ENCODE measurements around the gene EMC6.

Gene EMC6

GRCh38 chr17:3656755-3657587 is 11.6 kb upstream of the EMC6 start:
- no peak for DNase-seq

DNA sequence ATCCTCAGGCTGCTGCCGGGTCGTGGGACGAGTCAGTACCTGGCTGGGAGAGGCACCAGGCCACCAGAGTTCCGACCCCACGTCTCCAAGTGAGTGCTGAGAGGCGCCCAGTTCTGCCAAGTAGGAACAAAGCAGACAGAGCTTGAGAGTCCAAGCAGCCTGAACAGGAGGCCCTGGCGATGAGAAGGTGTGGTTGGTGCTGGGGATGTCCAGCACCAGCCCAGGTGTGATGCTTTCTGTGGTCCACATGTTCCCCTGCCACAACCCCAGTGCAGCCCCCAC is 11.1 kb upstream of the EMC6 start:
- no peak for DNase-seq

GRCh38 chr17:3657874-3658783 is 10.5 kb upstream of the EMC6 start:
- no peak for DNase-seq

- DNase-seq, result no peak
These were observed 9.7 kb upstream of the EMC6 start for GRCh38 chr17:3658784-3659449.

DNA sequence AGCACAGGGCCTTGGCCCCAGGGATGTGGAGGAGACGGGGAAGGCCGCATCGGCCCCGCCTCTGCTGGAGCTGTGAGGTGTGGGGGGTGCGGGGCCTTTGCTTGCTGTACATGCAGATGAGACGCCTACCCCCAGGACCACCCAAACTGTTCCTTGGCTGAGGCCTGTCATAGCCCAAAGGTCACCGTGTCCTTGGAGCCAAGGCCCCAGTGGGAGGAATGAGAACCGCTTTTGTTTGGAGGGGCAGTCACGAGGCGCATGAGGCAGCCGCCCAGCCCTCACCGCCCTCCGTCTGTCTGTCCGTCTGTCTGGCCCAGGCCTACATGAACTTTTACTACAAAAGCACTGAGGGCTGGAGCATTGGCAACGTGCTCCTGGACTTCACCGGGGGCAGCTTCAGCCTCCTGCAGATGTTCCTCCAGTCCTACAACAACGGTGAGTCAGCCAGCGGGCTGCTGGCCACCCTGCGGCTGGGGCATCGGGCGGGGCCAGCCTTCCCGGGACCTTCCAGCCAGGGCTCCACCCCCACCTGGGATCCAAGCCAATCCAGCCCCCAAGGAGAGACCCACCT is 9.0 kb upstream of the EMC6 start:
- DNase-seq, result no peak

DNA sequence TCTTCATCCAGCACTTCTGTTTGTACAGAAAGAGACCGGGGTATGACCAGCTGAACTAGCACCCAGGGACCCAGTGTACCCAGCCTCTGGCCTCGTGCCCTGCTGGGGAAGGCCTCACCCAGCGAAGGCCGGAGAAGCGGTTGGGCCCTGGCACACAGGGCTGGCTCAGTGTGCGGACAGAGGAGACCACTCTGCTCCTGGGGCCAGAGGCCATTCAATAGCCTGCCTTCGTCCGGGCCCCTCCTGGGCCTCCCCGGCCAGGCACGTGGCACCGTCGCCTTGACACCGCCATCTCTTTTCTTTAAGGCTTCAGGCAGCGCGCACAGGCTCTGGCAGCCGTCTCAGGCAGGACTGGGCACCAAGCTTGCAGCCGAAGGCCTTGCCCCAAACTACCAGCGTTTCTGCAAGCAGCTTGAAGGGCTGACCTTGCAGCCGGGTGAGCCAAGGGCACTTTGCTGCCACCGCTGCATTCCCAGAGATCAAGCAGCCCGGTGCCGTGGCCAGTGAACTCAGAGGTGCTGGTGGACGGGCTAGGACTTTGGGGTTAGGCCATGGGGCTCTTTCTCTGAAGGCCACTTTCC is 8.2 kb upstream of the EMC6 start:
- no peak for DNase-seq

DNA sequence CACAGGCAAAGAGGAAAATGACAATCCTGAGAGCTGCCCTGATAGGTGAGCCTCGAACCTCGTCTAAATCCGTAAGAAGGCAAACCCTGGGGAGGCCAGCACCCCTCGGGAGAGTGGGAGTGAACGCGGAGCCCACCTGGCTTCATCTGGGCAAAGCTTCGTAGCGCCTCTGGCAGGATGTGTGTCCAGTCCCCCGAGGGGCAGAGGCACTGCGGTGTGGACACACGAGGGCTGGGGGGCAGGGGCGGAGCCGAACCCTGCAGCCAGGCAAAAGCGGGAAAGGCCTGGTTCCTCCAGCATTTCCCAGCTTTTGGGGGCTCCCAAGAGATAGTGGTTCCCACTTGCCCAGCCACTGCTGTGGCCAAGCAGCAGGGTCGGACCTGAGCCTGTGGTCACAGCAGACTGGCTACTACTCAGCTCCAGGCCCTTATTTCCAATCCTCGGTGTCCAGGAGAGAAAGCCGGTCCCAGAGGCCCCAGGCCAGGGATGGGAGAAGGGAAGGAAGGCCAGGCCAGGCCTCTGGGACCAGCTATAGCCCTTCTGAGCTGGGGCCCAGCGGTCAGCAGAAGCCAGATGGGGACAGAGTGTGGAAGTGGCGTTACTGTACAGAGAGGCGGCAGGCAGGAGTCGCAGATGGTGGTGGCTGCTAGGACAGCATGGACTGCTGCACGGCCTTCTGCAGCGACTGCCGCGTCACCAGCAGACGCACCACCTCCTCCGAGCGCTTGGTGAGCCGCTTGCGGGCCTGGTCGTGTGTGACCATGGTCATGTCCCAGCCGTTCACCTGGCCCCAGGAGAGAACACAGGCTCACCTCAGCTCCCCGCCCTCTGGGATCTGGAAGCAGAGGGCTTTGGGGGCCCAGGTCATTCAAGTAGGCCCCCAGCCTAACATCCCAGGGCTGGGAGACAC is 5.3 kb upstream of the EMC6 start:
- DNase-seq, result no peak

- no peak for DNase-seq
These were observed 2.8 kb upstream of the EMC6 start for GRCh38 chr17:3665834-3666233.

GRCh38 chr17:3666516-3666915 is 2.1 kb upstream of the EMC6 start:
- no peak for DNase-seq

DNA sequence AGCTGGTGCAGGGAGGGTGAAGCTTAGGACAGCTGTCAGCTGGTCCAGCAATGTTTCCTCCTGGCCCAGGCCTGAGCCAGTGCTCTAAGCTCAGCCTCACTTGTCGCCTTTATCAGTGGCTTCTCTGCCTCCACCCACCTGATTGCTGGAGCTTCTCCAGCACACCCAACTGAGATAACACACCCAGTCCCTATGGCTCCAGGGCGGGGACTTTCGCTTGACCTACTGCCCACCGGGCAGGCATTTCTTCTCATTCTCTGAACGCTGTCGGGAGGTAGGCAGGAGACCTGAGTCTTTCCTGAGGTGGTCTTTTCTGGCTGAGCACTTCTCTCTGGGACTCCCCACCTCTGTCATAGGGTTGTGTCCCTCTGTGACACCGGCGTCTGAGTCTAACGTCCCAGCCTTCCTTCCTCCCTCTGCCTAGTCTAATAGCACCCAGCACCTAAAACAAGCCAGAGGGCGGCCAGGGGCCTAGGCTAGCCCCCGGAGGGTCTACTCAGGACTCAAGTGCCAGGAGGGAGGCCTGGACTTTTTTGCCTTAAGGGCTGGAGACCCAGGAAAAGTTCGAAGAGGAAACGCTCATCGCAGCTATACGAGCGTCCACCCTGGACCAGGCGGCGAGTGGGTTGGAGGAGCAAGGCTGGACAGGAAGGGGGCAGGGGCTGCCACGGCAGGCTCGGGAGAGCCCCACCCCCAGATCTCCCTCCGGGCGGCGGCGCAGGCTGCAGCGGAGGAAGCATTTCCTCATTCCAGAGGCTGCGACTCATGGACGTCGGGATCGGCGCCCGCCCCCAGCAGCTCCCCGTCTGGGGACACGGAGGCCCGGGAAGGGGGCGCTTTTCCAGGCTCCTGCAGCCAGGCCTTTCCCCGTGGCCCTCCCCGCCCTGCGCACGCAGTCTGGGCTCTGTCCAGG is 990 bp upstream of the EMC6 start:
- DNase-seq, result no peak

- no peak for DNase-seq
These were observed 404 bp downstream of the EMC6 start for GRCh38 chr17:3669085-3669347.

- no peak for DNase-seq
These were observed 936 bp downstream of the EMC6 start for GRCh38 chr17:3669548-3669947.

- DNase-seq, result no peak
These were observed 4.0 kb downstream of the EMC6 start for GRCh38 chr17:3672571-3672970.

DNA sequence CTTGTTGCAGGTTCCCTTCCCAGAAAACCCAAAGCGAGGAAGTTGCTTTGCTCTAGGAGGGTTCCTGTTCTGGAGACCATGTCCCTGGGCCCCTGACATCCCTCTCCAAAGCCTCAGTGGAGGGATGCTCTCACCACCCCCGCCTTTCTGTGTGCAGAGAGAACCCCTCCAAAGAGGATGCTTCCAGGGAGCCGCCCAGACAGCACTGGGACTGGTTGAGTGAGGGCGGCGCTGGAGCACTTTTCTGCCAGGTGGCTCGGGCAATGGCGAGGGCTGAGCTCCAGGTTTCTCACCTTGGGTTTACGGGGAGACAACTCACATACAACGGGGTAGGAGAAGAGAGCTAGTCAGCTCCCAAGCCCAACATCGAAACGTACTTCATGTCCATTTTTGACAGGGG is 7.3 kb downstream of the EMC6 start:
- no peak for DNase-seq

DNA sequence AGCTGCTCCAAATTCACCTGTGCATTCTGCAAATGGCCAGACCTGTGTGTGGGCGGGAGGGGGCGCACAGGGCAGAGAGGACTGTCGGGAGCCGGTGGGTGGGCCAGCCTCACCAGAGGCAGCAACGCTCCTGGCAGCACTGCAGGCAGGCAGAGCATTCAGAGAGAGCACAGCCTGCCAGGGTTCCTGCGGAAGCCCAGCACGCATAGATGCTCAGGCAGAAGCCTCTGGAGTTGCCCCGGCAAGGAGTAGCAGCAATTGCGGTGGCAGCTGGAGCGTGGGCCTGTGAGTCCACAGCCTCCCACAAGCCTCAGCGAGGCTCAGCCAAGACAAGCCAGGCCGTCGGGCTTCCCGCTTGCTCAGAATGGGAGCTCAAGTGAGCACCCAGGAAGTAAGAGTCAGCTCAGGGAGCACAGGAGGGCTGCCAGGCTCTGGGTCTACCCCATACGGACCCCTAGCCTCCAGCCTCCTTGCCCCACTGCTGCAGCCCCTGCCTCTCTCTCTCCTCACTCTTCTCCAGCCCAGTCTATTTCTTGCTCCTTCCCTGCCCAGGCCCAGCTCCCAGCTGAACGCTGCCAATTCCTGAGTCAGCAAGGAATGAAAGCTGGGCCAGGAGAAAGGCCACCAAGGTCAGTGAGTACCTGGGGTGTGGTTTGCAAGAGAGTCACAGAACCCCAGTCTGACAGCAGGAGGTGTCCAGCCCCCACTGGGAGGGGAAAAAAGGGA is 9.6 kb downstream of the EMC6 start:
- no peak for DNase-seq

DNA sequence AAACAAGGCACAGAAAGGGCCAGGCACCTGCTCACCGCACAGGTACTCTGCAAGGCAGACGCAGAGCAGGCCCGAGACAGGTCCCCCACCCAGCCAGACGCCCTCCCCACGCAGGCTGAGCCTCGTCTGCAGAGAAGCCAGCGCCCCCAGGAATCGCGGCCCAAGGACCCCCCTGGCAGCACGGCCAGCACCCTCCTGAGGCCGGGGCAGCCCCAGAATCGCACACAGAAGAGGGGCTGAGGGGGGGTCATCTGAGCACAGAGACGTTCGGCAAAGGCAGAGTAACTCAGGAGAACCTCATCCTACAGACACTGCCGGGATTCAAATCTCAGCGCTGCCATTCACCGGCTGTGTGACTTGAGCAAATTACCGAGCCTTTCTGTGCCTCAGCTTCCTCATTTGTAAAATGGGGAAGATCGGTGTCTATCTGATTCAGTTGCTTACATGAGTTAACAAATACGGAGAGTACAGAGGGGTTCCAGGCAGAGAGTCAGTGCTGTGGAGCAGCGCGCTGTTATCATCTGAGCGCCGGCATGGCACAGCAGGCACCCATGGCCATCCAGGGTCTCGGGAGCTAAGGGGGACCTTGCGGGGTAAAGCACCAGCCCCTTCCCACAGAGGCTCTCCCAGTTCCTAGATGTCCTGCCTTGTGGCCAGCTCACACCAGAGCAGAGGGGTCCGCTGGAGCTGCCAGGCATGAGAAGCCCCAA is 10.4 kb downstream of the EMC6 start:
- no peak for DNase-seq

- DNase-seq, result no peak
These were observed 11.0 kb downstream of the EMC6 start for GRCh38 chr17:3679531-3680126.

- DNase-seq, result no peak
These were observed 12.4 kb downstream of the EMC6 start for GRCh38 chr17:3681057-3681456.

- no peak for DNase-seq
These were observed 13.0 kb downstream of the EMC6 start for GRCh38 chr17:3681565-3681964.
